Activated CD8-positive, alpha-beta memory T cell treated with anti-CD3 and anti-CD28 coated beads, Interleukin-2, amount 50 U/mL, for 1 hour (primary cell): ENCODE data around the gene FRMPD1.

ENCODE experiments used
- DNase-seq: peaks from one replicate; pipeline ENCODE4 v3.0.0-alpha.2; 2020; ENCODE audit errors: extremely low read depth

Gene FRMPD1

GRCh38 chr9:37682951-37683350 is 32.2 kb downstream of the FRMPD1 start:
- no peak for DNase-seq

- no peak for DNase-seq
Observed at GRCh38 chr9:37683531-37684371, 33.0 kb downstream of the FRMPD1 start.

- DNase-seq = no peak
Observed at GRCh38 chr9:37692622-37693221, 42.0 kb downstream of the FRMPD1 start.

- DNase-seq = no peak
Observed at GRCh38 chr9:37693260-37693659, 42.5 kb downstream of the FRMPD1 start.

- no peak for DNase-seq
Observed at GRCh38 chr9:37694355-37694754, 43.6 kb downstream of the FRMPD1 start.

- no peak for DNase-seq
Observed at GRCh38 chr9:37696528-37696927, 45.8 kb downstream of the FRMPD1 start.

GRCh38 chr9:37700131-37700530 is 49.4 kb downstream of the FRMPD1 start:
- DNase-seq = no peak

GRCh38 chr9:37700900-37701299 is 50.1 kb downstream of the FRMPD1 start:
- DNase-seq = no peak

GRCh38 chr9:37705787-37706186 is 55.0 kb downstream of the FRMPD1 start:
- DNase-seq = no peak

- DNase-seq = no peak
Observed at GRCh38 chr9:37706290-37706689, 55.5 kb downstream of the FRMPD1 start.

- no peak for DNase-seq
Observed at GRCh38 chr9:37707748-37708147, 57.0 kb downstream of the FRMPD1 start.

GRCh38 chr9:37710046-37710445 is 59.3 kb downstream of the FRMPD1 start:
- no peak for DNase-seq

- no peak for DNase-seq
Observed at GRCh38 chr9:37715260-37715659, 64.5 kb downstream of the FRMPD1 start.

- no peak for DNase-seq
Observed at GRCh38 chr9:37715991-37716505, 65.3 kb downstream of the FRMPD1 start.

GRCh38 chr9:37719526-37719925 is 68.8 kb downstream of the FRMPD1 start:
- DNase-seq = no peak

- no peak for DNase-seq
Observed at GRCh38 chr9:37727013-37727412, 76.3 kb downstream of the FRMPD1 start.

GRCh38 chr9:37729499-37729898 is 78.7 kb downstream of the FRMPD1 start:
- no peak for DNase-seq

- no peak for DNase-seq
Observed at GRCh38 chr9:37730256-37730655, 79.5 kb downstream of the FRMPD1 start.

GRCh38 chr9:37730839-37731238 is 80.1 kb downstream of the FRMPD1 start:
- no peak for DNase-seq

GRCh38 chr9:37732086-37732741 is 81.5 kb downstream of the FRMPD1 start:
- no peak for DNase-seq

- DNase-seq = no peak
Observed at GRCh38 chr9:37732952-37733351, 82.2 kb downstream of the FRMPD1 start.

GRCh38 chr9:37739222-37739621 is 88.5 kb downstream of the FRMPD1 start:
- no peak for DNase-seq

- DNase-seq = no peak
Observed at GRCh38 chr9:37740128-37740527, 89.4 kb downstream of the FRMPD1 start.
